Measurements from ENCODE around the gene IMPDH2. TPM values are rescaled to one million over a fixed set of nuclear protein-coding genes. Genes with fewer than 3 reads are reported as not detected.

IMPDH2 gene
- total and polyA plus RNA-seq, 2 of the 8 experiments (the other 6 are each of a cell fraction or from before 2014, with no cell fraction given) = 374 to 409 TPM

DNA sequence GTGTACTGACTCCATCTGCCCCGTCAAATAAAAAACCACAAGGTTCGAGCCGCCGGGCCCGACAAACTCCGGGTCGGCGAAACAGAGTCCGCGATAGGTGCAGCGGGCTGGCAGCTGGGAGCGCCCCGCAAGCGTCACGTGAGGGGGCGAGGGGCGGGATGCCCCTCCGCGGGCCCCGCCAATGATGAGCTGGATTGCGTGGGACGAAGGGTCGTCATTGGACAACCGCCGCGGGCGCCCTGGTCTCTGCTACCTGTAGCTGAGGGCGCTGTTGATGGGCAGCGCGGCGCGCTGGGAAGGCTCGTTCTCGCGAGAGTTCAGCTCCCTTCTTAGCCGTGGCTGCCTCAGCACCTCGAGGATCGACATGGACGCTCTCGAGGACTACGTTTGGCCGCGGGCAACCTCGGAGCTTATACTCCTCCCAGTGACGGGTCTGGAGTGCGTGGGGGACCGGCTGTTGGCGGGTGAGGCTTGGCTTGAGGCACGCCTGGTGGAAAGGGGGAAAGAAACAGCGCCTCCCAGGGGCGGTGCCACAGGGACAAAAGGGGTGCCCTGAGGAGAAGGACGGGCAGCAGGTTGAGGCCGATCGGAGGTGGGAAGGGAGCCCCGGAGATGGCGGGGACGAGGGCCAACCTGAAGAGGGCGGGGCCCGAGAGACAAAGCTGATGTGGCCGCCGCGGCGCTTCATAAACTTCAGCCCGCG is 22.0 kb downstream of the IMPDH2 start, which contains the start of gene WDR6:
Gene WDR6 (plus strand): TSS at position 324 of the 703 bp plus-strand sequence. CDS start 41 bp downstream, at position 365.
- peak within 1 kb of the TSS; percentile 66 to 94 (median 92) for H3K4me3 ChIP-seq (ENCODE audit: extremely low read depth in 1 of 4, insufficient read depth in 2 of 4, low read depth in 3 of 4, low read length in 4 of 4)
- POLR2A ChIA-PET (ENCODE audit: partially characterized antibody) = interaction anchor here (0.7 to 38.8 kb wide), 32 partner anchors 5 to 868 kb away, joined by 3 to 1518 read pairs (median 4); partner anchors contain the start of genes ARIH2, CCDC51, CELSR3 and DAG1
- peak within 1 kb of the TSS; percentile 91 to 99 (median 98) for H3K9ac ChIP-seq (replicated peaks in 1 of 4; ENCODE audit: extremely low read depth in 1 of 4, low read depth in 3 of 4, low read length in 3 of 4)
- H3K79me2 ChIP-seq (ENCODE audit: control insufficient read depth in 1 of 2, insufficient read depth in 2 of 2, low read length in 2 of 2) = peaks cover 11 to 40% of the 10 kb centered on the region in 2 experiments
- H4K20me1 ChIP-seq (replicated peaks in 1 of 2; ENCODE audit: control insufficient read depth in 1 of 2, insufficient read depth in 2 of 2, low read length in 2 of 2) = peaks cover 13 to 21% of the 10 kb centered on the region in 2 experiments
- H2BK15ac ChIP-seq (ENCODE audit: low read length) = no peak within 1 kb of the TSS
- H3K56ac ChIP-seq (replicated peaks; ENCODE audit: insufficient read length, low read depth, low read length) = peak within 1 kb of the TSS; percentile 95
- H2AFZ ChIP-seq (ENCODE audit: low read length) = no peak within 1 kb of the TSS; the same call in 1 of the 2 replicates
- no peak within 1 kb of the TSS for H3K14ac ChIP-seq (ENCODE audit: insufficient read length)
- H3K9me3 ChIP-seq (ENCODE audit: insufficient read depth in 2 of 2, low read depth in 1 of 2, low read length in 1 of 2) = no peaks in the 10 kb centered on the region
- peak within 1 kb of the TSS; percentile 98 for H3K18ac ChIP-seq (ENCODE audit: extremely low read depth, low read length)
- peak within 1 kb of the TSS; percentile 48 for H2BK120ac ChIP-seq (replicated peaks; ENCODE audit: low read depth, low read length)
- H3K36me3 ChIP-seq (ENCODE audit: control insufficient read depth in 2 of 4, insufficient read depth in 4 of 4, low read length in 3 of 4) = peaks cover 4 to 15% (median 9%) of the 10 kb centered on the region in 4 experiments
- peak within 1 kb of the TSS; percentile 100 for H3K4ac ChIP-seq (replicated peaks; ENCODE audit: insufficient read length, low read depth, low read length)
- peaks cover 14% of the 10 kb centered on the region for H3K79me1 ChIP-seq (ENCODE audit: low read depth, low read length)
- H3K27ac ChIP-seq (ENCODE audit: low read depth, low read length) = peak within 1 kb of the TSS; percentile 99
- H3K27me3 ChIP-seq (replicated peaks in 1 of 4; ENCODE audit: control insufficient read depth in 3 of 4, extremely low read depth in 1 of 4, insufficient read depth in 3 of 4, low read length in 3 of 4) = no peaks in the 10 kb centered on the region
- H4K91ac ChIP-seq (replicated peaks; ENCODE audit: insufficient read length, low read length) = peak within 1 kb of the TSS; percentile 99
- no peak within 1 kb of the TSS for H3K23ac ChIP-seq (ENCODE audit: insufficient read length)
- H3K23me2 ChIP-seq (ENCODE audit: low read depth, low read length) = peaks cover 14% of the 10 kb centered on the region
- H2AK5ac ChIP-seq (ENCODE audit: low read depth, low read length) = peak within 1 kb of the TSS; percentile 79
- 1% methylated on average over 55 of the region's 65 CpGs; no CpG with 5 or more reads in 1 of the 2 experiments for WGBS, 2 experiments (ENCODE audit: extremely low coverage in 1 of 2, insufficient coverage in 1 of 2, insufficient read length in 1 of 2, insufficient replicate concordance in 2 of 2, low coverage in 1 of 2, low lambda C conversion rate in 2 of 2, missing lambda C conversion rate in 1 of 2)
- peak within 1 kb of the TSS; percentile 95 to 98 for H3K4me2 ChIP-seq (ENCODE audit: insufficient read depth in 1 of 2, low read depth in 2 of 2, low read length in 2 of 2)
- FAIRE-seq = peak; percentile 75
- peak within 1 kb of the TSS; percentile 84; the same call in 1 of the 2 replicates for H2BK12ac ChIP-seq (ENCODE audit: low read depth, low read length)
- H2BK20ac ChIP-seq (ENCODE audit: low read length) = no peak within 1 kb of the TSS
- CTCF ChIA-PET (ENCODE audit: partially characterized antibody) = interaction anchor here (0.8 to 24.3 kb wide), 7 partner anchors 8 to 372 kb away, joined by 3 to 467 read pairs (median 6); partner anchors contain the start of genes NDUFAF3, P4HTM and SLC26A6
- peaks cover 0 to 12% (median 6%) of the 10 kb centered on the region in 4 experiments; a peak in 5 of 7 replicates for H3K4me1 ChIP-seq (replicated peaks in 1 of 4; ENCODE audit: control insufficient read depth in 3 of 4, insufficient read depth in 4 of 4, low read length in 3 of 4)
- peak within 1 kb of the TSS; percentile 100 for H4K8ac ChIP-seq (ENCODE audit: extremely low read depth, insufficient read depth, low read length)
- DNase-seq (ENCODE audit: low read depth in 1 of 2, low spot score in 2 of 2) = peak; percentile 96
- peak within 1 kb of the TSS; percentile 99 for H2BK5ac ChIP-seq (ENCODE audit: low read depth, low read length)
- H4K5ac ChIP-seq (ENCODE audit: insufficient read length, low read depth, low read length) = peak within 1 kb of the TSS; percentile 97
- TF ChIP-seq POU5F1 (IDR thresholded peaks at IDR 0.05; ENCODE audit: low read depth, low read length) = no peak
- TF ChIP-seq KDM1A (IDR thresholded peaks at IDR 0.05; ENCODE audit: borderline replicate concordance, low read length) = no peak
- no peak; the same call in 1 of the 2 replicates for TF ChIP-seq GABPA (IDR thresholded peaks at IDR 0.05; ENCODE audit: borderline replicate concordance, insufficient read depth, low read length)
- no peak for TF ChIP-seq SRF (IDR thresholded peaks at IDR 0.05; ENCODE audit: low read depth, low read length)
- TF ChIP-seq RXRA (IDR thresholded peaks at IDR 0.05; ENCODE audit: insufficient read depth, low read depth, low read length) = no peak
- no peak for TF ChIP-seq MAFK (IDR thresholded peaks at IDR 0.05; ENCODE audit: low read depth, low read length)
- TF ChIP-seq POLR2A (IDR thresholded peaks at IDR 0.05; ENCODE audit: control extremely low read depth in 1 of 2, low read depth in 2 of 2, low read length in 2 of 2) = peak in 1 of 2 experiments; percentile 95; a peak in 2 of 3 replicates
- peak; percentile 42; the same call in 1 of the 2 replicates for TF ChIP-seq EGR1 (IDR thresholded peaks at IDR 0.05; ENCODE audit: borderline replicate concordance, low read depth, low read length)
- TF ChIP-seq CTBP2 (IDR thresholded peaks at IDR 0.05; ENCODE audit: borderline replicate concordance, insufficient read depth, insufficient read length, low read length) = peak; percentile 74
- TF ChIP-seq RBBP5 (IDR thresholded peaks at IDR 0.05; ENCODE audit: borderline replicate concordance, low read depth, low read length) = no peak
- TF ChIP-seq RNF2 (IDR thresholded peaks at IDR 0.05; ENCODE audit: borderline replicate concordance, low read depth, low read length, missing control alignments, poor library complexity, severe bottlenecking) = no peak

Measured in H1 (cell line).